Trophoblast cell (in vitro differentiated cells and primary cell): Measurements from ENCODE around the gene TENM4.

Experiments
- DNase-seq, 2 donors: peaks; one replicate each; pipeline ENCODE4 v3.0.0-alpha.2; 2016
- H2AFZ ChIP-seq: 2 replicates; pipeline ENCODE4 v1.6.1; 2013; ENCODE audit warnings: low read length, moderate library complexity, mild to moderate bottlenecking; ENCODE audit not compliant: insufficient read depth, poor library complexity
- H2AK5ac ChIP-seq: 2 replicates; pipeline ENCODE4 v1.6.1; 2013; ENCODE audit warnings: mild to moderate bottlenecking, low read length
- H2BK120ac ChIP-seq: 2 replicates; pipeline ENCODE4 v1.6.1; 2013; ENCODE audit warnings: low read length, mild to moderate bottlenecking, moderate library complexity; ENCODE audit not compliant: insufficient read depth, poor library complexity
- H2BK12ac ChIP-seq: 2 replicates; pipeline ENCODE4 v1.6.1; 2013; ENCODE audit warnings: mild to moderate bottlenecking, low read length, moderate library complexity
- H2BK5ac ChIP-seq: 2 replicates; pipeline ENCODE4 v1.6.1; 2013; ENCODE audit warnings: low read length, low read depth, moderate library complexity, mild to moderate bottlenecking; ENCODE audit not compliant: poor library complexity
- H3K14ac ChIP-seq: 2 replicates; pipeline ENCODE4 v1.6.1; 2013; ENCODE audit warnings: mild to moderate bottlenecking, low read length
- H3K18ac ChIP-seq: 2 replicates; pipeline ENCODE4 v1.6.1; 2013; ENCODE audit warnings: mild to moderate bottlenecking, low read length
- H3K23ac ChIP-seq: 2 replicates; pipeline ENCODE4 v1.6.1; 2013; ENCODE audit warnings: low read length
- H3K27ac ChIP-seq: 2 replicates; pipeline ENCODE4 v1.5.1; 2013; ENCODE audit warnings: low read depth, mild to moderate bottlenecking, inconsistent platforms, low read length, moderate library complexity
- H3K27me3 ChIP-seq: 2 replicates; pipeline ENCODE4 v1.6.1; 2013; ENCODE audit warnings: inconsistent platforms, mild to moderate bottlenecking, low read length, moderate library complexity; ENCODE audit not compliant: insufficient read depth
- H3K36me3 ChIP-seq, 2 experiments: 1 replicate in 1 of 2; 2 replicates in 1 of 2; pipeline ENCODE4 v1.6.1; 2013; ENCODE audit warnings: low read length in 2 of 2, mild to moderate bottlenecking in 2 of 2, moderate library complexity in 1 of 2; ENCODE audit not compliant: insufficient read depth in 2 of 2, control insufficient read depth in 1 of 2
- H3K4ac ChIP-seq: 2 replicates; pipeline ENCODE4 v1.6.1; 2013; ENCODE audit warnings: low read depth, mild to moderate bottlenecking, low read length, moderate library complexity
- H3K4me1 ChIP-seq, 2 experiments: 1 replicate in 1 of 2; 2 replicates in 1 of 2; pipeline ENCODE4 v1.6.1; 2013; ENCODE audit warnings: low read length in 2 of 2, mild to moderate bottlenecking in 2 of 2, moderate library complexity in 1 of 2; ENCODE audit not compliant: insufficient read depth in 2 of 2, control insufficient read depth in 1 of 2
- H3K4me2 ChIP-seq: 2 replicates; pipeline ENCODE4 v1.6.1; 2013; ENCODE audit warnings: inconsistent platforms, mild to moderate bottlenecking, low read length, moderate library complexity
- H3K4me3 ChIP-seq: 2 replicates; pipeline ENCODE4 v1.5.1; 2013; ENCODE audit warnings: mild to moderate bottlenecking, low read depth, low read length, inconsistent platforms
- H3K79me1 ChIP-seq: one replicate; pipeline ENCODE4 v1.6.1; 2013; ENCODE audit warnings: low read length
- H3K79me2 ChIP-seq: 2 replicates; pipeline ENCODE4 v1.6.1; 2013; ENCODE audit warnings: low read length, mild to moderate bottlenecking; ENCODE audit not compliant: control insufficient read depth, insufficient read depth, poor library complexity
- H3K9ac ChIP-seq: 2 replicates; pipeline ENCODE4 v1.6.1; 2013; ENCODE audit warnings: mild to moderate bottlenecking, low read length
- H3K9me3 ChIP-seq: 2 replicates; pipeline ENCODE4 v1.6.1; 2013; ENCODE audit warnings: low read depth, mild to moderate bottlenecking, control low read depth, inconsistent platforms, low read length; ENCODE audit not compliant: insufficient read depth
- H4K12ac ChIP-seq: 2 replicates; pipeline ENCODE4 v1.6.1; 2013; ENCODE audit warnings: low read depth, mild to moderate bottlenecking, low read length, moderate library complexity
- H4K8ac ChIP-seq: 2 replicates; pipeline ENCODE4 v1.6.1; 2013; ENCODE audit warnings: low read depth, mild to moderate bottlenecking, low read length, moderate library complexity
- H4K91ac ChIP-seq: one replicate; pipeline ENCODE4 v1.6.1; 2013; ENCODE audit warnings: low read depth, mild to moderate bottlenecking, low read length, moderate library complexity
- whole genome bisulfite sequencing: extraction: QIAGEN DNeasy Blood & Tissue Kit; methylation state at CpG from one replicate; pipeline ENCODE4 v1.1.7; 2013; ENCODE audit warnings: missing lambda C conversion rate; ENCODE audit not compliant: insufficient read length, insufficient coverage; ENCODE audit errors: extremely low coverage; 5-methylcytosine and 5-hydroxymethylcytosine counted together

Gene TENM4

DNA sequence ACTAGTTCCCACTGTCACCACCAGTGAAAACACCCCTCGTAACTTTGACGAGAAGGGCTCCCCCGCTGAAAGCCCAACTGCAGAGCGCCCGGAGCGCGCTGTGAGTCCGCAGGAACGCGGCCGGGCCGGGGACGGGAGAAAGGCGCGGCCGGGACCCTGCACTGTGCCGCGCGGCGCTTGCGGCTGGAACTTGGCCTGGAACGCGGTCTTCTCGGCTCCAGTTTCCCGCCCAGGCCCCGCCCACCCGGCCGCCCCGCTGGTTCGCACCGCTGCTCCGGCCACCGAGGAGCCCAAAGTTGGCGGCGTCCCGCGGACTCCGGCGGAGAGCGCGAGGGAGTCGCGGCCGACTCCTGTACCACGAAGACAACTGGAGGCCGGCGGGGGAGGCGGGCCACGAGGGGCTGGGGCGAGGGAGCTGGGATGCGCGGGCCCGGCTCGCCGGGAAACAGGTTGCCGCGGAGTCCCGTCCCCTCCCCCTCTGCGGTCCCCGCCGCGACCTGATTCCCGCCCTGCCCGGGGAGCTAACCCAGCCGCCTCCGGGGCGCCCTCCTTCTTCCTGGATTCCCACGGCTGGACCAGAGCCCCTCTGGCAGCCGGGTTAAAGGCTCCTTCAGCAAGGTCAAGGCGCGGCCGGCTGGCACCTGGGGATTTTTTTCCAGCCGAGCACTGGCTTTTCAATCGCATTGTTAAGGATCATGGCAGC, 3.4 kb downstream of the TENM4 start:
- no peaks in the 10 kb centered on the region for H3K79me1 ChIP-seq
- no peak overlapping the region for H2AFZ ChIP-seq
- no peak overlapping the region for H4K8ac ChIP-seq
- no peak overlapping the region for H3K27ac ChIP-seq
- H3K4me2 ChIP-seq, result peak overlapping the region; percentile 100
- no peak overlapping the region for H4K91ac ChIP-seq
- DNase-seq, result peak; percentile 15 to 45
- no peaks in the 10 kb centered on the region for H3K36me3 ChIP-seq
- H3K14ac ChIP-seq, result no peak overlapping the region
- H2BK120ac ChIP-seq, result no peak overlapping the region
- peaks cover 2% of the 10 kb centered on the region for H3K9me3 ChIP-seq
- H4K12ac ChIP-seq, result no peak overlapping the region
- peaks cover 54% of the 10 kb centered on the region for H3K27me3 ChIP-seq
- no peak overlapping the region for H3K4ac ChIP-seq
- H2AK5ac ChIP-seq, result no peak overlapping the region
- H2BK12ac ChIP-seq, result no peak overlapping the region
- no peak overlapping the region for H3K23ac ChIP-seq
- H3K4me1 ChIP-seq, result peaks cover 22 to 37% of the 10 kb centered on the region in 2 experiments
- WGBS, result no CpG with 5 or more reads among the region's 74 CpGs
- H3K79me2 ChIP-seq, result no peaks in the 10 kb centered on the region
- H3K18ac ChIP-seq, result no peak overlapping the region
- H3K9ac ChIP-seq, result no peak overlapping the region
- no peak overlapping the region for H2BK5ac ChIP-seq
- H3K4me3 ChIP-seq, result peak overlapping the region; percentile 63

GRCh38 chr11:79436919-79437277, 3.9 kb downstream of the TENM4 start:
- no peak overlapping the region for H4K8ac ChIP-seq
- H2AK5ac ChIP-seq, result no peak overlapping the region
- no peak overlapping the region for H3K27ac ChIP-seq
- H3K36me3 ChIP-seq, result no peaks in the 10 kb centered on the region
- H4K91ac ChIP-seq, result no peak overlapping the region
- H3K79me2 ChIP-seq, result no peaks in the 10 kb centered on the region
- no peak overlapping the region for H3K18ac ChIP-seq
- WGBS, result no CpG with 5 or more reads among the region's 10 CpGs
- peak overlapping the region; percentile 100 for H3K4me2 ChIP-seq
- peaks cover 54% of the 10 kb centered on the region for H3K27me3 ChIP-seq
- H2BK12ac ChIP-seq, result no peak overlapping the region
- no peaks in the 10 kb centered on the region for H3K79me1 ChIP-seq
- H3K14ac ChIP-seq, result no peak overlapping the region
- H3K4me1 ChIP-seq, result peaks cover 22 to 37% of the 10 kb centered on the region in 2 experiments
- no peak overlapping the region for H3K23ac ChIP-seq
- no peak overlapping the region for H4K12ac ChIP-seq
- H3K9ac ChIP-seq, result no peak overlapping the region
- no peak for DNase-seq
- no peak overlapping the region for H3K4ac ChIP-seq
- no peak overlapping the region for H2BK5ac ChIP-seq
- no peak overlapping the region for H3K4me3 ChIP-seq
- no peak overlapping the region for H2BK120ac ChIP-seq
- no peak overlapping the region for H2AFZ ChIP-seq
- peaks cover 2% of the 10 kb centered on the region for H3K9me3 ChIP-seq

DNA sequence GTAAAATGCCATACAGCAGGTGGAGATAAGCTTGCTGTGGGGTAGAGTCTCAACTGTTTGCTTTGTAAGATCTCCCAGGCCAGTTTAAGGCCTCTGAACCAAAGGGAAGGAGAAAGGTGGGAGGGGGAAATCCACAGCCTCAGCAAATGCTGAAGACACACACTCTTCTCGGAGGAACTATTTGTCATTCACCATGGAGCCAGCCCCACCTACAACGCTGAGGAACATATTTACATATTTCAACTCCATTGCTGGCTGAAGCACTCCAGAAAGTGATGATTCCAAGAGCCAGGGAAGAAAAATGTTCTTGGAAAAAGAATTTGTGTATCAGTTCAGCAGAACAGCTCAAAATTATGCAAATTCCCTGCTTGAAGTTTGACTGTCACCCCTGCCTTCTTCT, 6.5 kb downstream of the TENM4 start:
- H2AFZ ChIP-seq, result no peak overlapping the region
- DNase-seq, result no peak
- no peak overlapping the region for H3K4me3 ChIP-seq
- H2BK12ac ChIP-seq, result no peak overlapping the region
- no peak overlapping the region for H3K4me2 ChIP-seq
- H4K8ac ChIP-seq, result no peak overlapping the region
- H2AK5ac ChIP-seq, result no peak overlapping the region
- no peak overlapping the region for H4K12ac ChIP-seq
- no CpG with 5 or more reads among the region's 2 CpGs for WGBS
- peaks cover 15 to 22% of the 10 kb centered on the region in 2 experiments for H3K4me1 ChIP-seq
- H2BK120ac ChIP-seq, result no peak overlapping the region
- H3K27me3 ChIP-seq, result peaks cover 32% of the 10 kb centered on the region
- H3K9me3 ChIP-seq, result no peaks in the 10 kb centered on the region
- H3K18ac ChIP-seq, result no peak overlapping the region
- H3K23ac ChIP-seq, result no peak overlapping the region
- H3K79me1 ChIP-seq, result no peaks in the 10 kb centered on the region
- no peaks in the 10 kb centered on the region for H3K79me2 ChIP-seq
- H3K27ac ChIP-seq, result no peak overlapping the region
- no peak overlapping the region for H3K9ac ChIP-seq
- no peaks in the 10 kb centered on the region for H3K36me3 ChIP-seq
- H2BK5ac ChIP-seq, result no peak overlapping the region
- H3K14ac ChIP-seq, result no peak overlapping the region
- no peak overlapping the region for H3K4ac ChIP-seq
- no peak overlapping the region for H4K91ac ChIP-seq

GRCh38 chr11:79432138-79432537, 8.7 kb downstream of the TENM4 start:
- H3K9me3 ChIP-seq, result no peaks in the 10 kb centered on the region
- H2BK5ac ChIP-seq, result no peak overlapping the region
- no peak overlapping the region for H3K18ac ChIP-seq
- H3K27me3 ChIP-seq, result peaks cover 13% of the 10 kb centered on the region
- no peak overlapping the region for H3K23ac ChIP-seq
- no peaks in the 10 kb centered on the region for H3K79me2 ChIP-seq
- H4K91ac ChIP-seq, result no peak overlapping the region
- no peak overlapping the region for H3K4me3 ChIP-seq
- H3K79me1 ChIP-seq, result no peaks in the 10 kb centered on the region
- no peak overlapping the region for H3K4ac ChIP-seq
- no peak overlapping the region for H2BK12ac ChIP-seq
- H2BK120ac ChIP-seq, result no peak overlapping the region
- H2AFZ ChIP-seq, result no peak overlapping the region
- WGBS, result no CpG with 5 or more reads among the region's 2 CpGs
- H2AK5ac ChIP-seq, result no peak overlapping the region
- peaks cover 5 to 6% of the 10 kb centered on the region in 2 experiments for H3K4me1 ChIP-seq
- H3K4me2 ChIP-seq, result no peak overlapping the region
- DNase-seq, result no peak
- no peak overlapping the region for H4K12ac ChIP-seq
- H3K14ac ChIP-seq, result no peak overlapping the region
- no peaks in the 10 kb centered on the region for H3K36me3 ChIP-seq
- H4K8ac ChIP-seq, result no peak overlapping the region
- H3K27ac ChIP-seq, result no peak overlapping the region
- H3K9ac ChIP-seq, result no peak overlapping the region
